Spleen (tissue), 11 donors: ENCODE measurements around the gene TMEM144. TPM values are rescaled to one million over a fixed set of nuclear protein-coding genes. Genes with fewer than 3 reads are reported as not detected.

Experiments
- DNase-seq: peaks from one replicate; pipeline ENCODE4 v3.0.0-alpha.2; 2020
- H3K27ac ChIP-seq, 8 donors: fragments of 200-600 bp; sonication (generic) in 7 of 8; 1 replicate in 4 of 8; 2 replicates in 4 of 8; pipeline versions ENCODE4 v1.5.0 to v1.8.0; 2016 to 2021; ENCODE audit warnings: inconsistent platforms in 4 of 8, mild to moderate bottlenecking in 4 of 8, moderate library complexity in 1 of 8
- H3K27me3 ChIP-seq, 7 donors: fragments of 200-600 bp; sonication (generic) in 6 of 7; replicated peaks in 1 of 7; 1 replicate in 4 of 7; 2 replicates in 3 of 7; pipeline versions ENCODE4 v1.5.0 to v1.8.0; 2016 to 2021; ENCODE audit warnings: inconsistent platforms in 3 of 7, mild to moderate bottlenecking in 1 of 7
- H3K36me3 ChIP-seq, 6 donors: fragments of 200-600 bp; sonication (generic) in 5 of 6; 1 replicate in 4 of 6; 2 replicates in 2 of 6; pipeline versions ENCODE4 v1.5.0 to v1.8.0; 2016 to 2021; ENCODE audit warnings: inconsistent platforms in 2 of 6
- H3K4me1 ChIP-seq, 6 donors: fragments of 200-600 bp; sonication (generic) in 5 of 6; 1 replicate in 3 of 6; 2 replicates in 3 of 6; pipeline versions ENCODE4 v1.5.0 to v1.8.0; 2016 to 2021; ENCODE audit warnings: inconsistent platforms in 3 of 6
- H3K4me3 ChIP-seq, 8 donors: fragments of 200-600 bp; sonication (generic) in 7 of 8; 1 replicate in 4 of 8; 2 replicates in 4 of 8; pipeline versions ENCODE4 v1.5.0 to v1.8.0; 2016 to 2021; ENCODE audit warnings: inconsistent platforms in 4 of 8, mild to moderate bottlenecking in 4 of 8, moderate library complexity in 2 of 8
- H3K9me3 ChIP-seq, 8 donors: fragments of 200-600 bp; sonication (generic) in 7 of 8; 1 replicate in 4 of 8; 2 replicates in 4 of 8; pipeline versions ENCODE4 v1.5.0 to v1.8.0; 2016 to 2021; ENCODE audit warnings: inconsistent platforms in 4 of 8
- POLR2A ChIP-seq, 3 donors: fragments of 450-650 bp; IDR thresholded peaks; one replicate each; pipeline ENCODE4 v1.5.1; 2017; ENCODE audit warnings: antibody characterized with exemption in 3 of 3, mild to moderate bottlenecking in 1 of 3
- POLR2AphosphoS5 ChIP-seq, 3 donors: sonication (generic); formaldehyde crosslinking; IDR thresholded peaks; one replicate each; pipeline ENCODE4 v1.5.1; 2017; ENCODE audit warnings: antibody characterized with exemption in 3 of 3
- WGBS, 5 donors: extraction: QIAGEN DNeasy Blood & Tissue Kit in 3 of 5; methylation state at CpG; one replicate each; pipeline versions ENCODE4 v1.1.5 to v1.1.7; 2013 to 2018; 5-methylcytosine and 5-hydroxymethylcytosine counted together
- intact Hi-C: fragments of 100-400 bp; cut with DNase I; formaldehyde crosslinking; loops from one replicate; pipeline ENCODE4 v1.15.0; 2023; ENCODE audit warnings: low total_unique reads
- polyA plus RNA-seq, 3 donors: library from polyadenylated mRNA; stranded (reverse); fragments of 200-250 nt; gene quantifications; one replicate each; pipeline ENCODE4 v1.2.1, GENCODE V29; 2013
- total RNA-seq, 7 donors: library from RNA; depleted of rRNA in 3 of 7; stranded (reverse); fragments of >200 nt in 3 of 7; fragmentation: NEBNext Ultra II Directional in 4 of 7; extraction: Animal tissue kit (Norgen Biotek cat#: 25700) in 4 of 7; gene quantifications; one replicate each; pipeline versions ENCODE4 v1.1.0 to v1.2.1, GENCODE V29; 2016 to 2021
- TF ChIP-seq, protein P1 (sequence below), 11 experiments: fragments of 200-600 bp in 7 of 11; fragments of 450-650 bp in 4 of 11; sonication (generic) in 4 of 11; IDR thresholded peaks in 8 of 11; conservative IDR thresholded peaks in 3 of 11; 1 replicate in 7 of 11; 2 replicates in 4 of 11; pipeline versions ENCODE4 v1.4.0 to v1.8.0; 2016 to 2021; ENCODE audit warnings: antibody characterized with exemption in 11 of 11, inconsistent platforms in 4 of 11, mild to moderate bottlenecking in 1 of 11
- donor health status: healthy with polysubstance abuse.
- donor health status: DM: no; HTN: no; CAD: no; lungs with moderate emphysema.
- donor health status: DM: no; HTN: no; CAD: no.
- donor health status: Bipolar disorder and iron deficiency.
- donor health status: healthy.
- donor health status: DM: no; HTN: no; CAD: no.
- donor health status: DM: yes; HTN: yes; CAD: no.

Gene TMEM144
- total and polyA plus RNA-seq, 10 donors, result 0.56 to 21.3 (median 5.8) TPM

- 83 to 92% (median 85%) methylated on average over 5 of the region's 5 CpGs for whole genome bisulfite sequencing, 5 donors
- DNase-seq, result no peak
- intact Hi-C loops, result no loop called here
- Histone ChIP-seq H3K4me1 (no peaks in the 10 kb centered on the region), H3K4me3 (no peak overlapping the region), H3K27me3 (no peaks in the 10 kb centered on the region), H3K9me3 (no peaks in the 10 kb centered on the region), H3K27ac (no peak overlapping the region), H3K36me3 (no peaks in the 10 kb centered on the region)
- TF ChIP-seq POLR2AphosphoS5 (IDR thresholded peaks at IDR 0.05) (no peak), POLR2A (IDR thresholded peaks at IDR 0.05) (no peak)
- TF ChIP-seq, protein P1, sequence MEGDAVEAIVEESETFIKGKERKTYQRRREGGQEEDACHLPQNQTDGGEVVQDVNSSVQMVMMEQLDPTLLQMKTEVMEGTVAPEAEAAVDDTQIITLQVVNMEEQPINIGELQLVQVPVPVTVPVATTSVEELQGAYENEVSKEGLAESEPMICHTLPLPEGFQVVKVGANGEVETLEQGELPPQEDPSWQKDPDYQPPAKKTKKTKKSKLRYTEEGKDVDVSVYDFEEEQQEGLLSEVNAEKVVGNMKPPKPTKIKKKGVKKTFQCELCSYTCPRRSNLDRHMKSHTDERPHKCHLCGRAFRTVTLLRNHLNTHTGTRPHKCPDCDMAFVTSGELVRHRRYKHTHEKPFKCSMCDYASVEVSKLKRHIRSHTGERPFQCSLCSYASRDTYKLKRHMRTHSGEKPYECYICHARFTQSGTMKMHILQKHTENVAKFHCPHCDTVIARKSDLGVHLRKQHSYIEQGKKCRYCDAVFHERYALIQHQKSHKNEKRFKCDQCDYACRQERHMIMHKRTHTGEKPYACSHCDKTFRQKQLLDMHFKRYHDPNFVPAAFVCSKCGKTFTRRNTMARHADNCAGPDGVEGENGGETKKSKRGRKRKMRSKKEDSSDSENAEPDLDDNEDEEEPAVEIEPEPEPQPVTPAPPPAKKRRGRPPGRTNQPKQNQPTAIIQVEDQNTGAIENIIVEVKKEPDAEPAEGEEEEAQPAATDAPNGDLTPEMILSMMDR (IDR thresholded peaks at IDR 0.05 in 8 of 11, conservative IDR thresholded peaks at IDR 0.05 in 3 of 11), result no peak
Measured at GRCh38 chr4:158280856-158281255, 70.6 kb downstream of the TMEM144 start.

GRCh38 chr4:158282252-158282651 is 72.0 kb downstream of the TMEM144 start:
- H3K27me3 ChIP-seq, result no peaks in the 10 kb centered on the region
- H3K4me3 ChIP-seq, result no peak overlapping the region
- no peaks in the 10 kb centered on the region for H3K4me1 ChIP-seq
- no peaks in the 10 kb centered on the region for H3K36me3 ChIP-seq
- DNase-seq, result no peak
- TF ChIP-seq POLR2A (IDR thresholded peaks at IDR 0.05) (no peak), POLR2AphosphoS5 (IDR thresholded peaks at IDR 0.05) (no peak)
- TF ChIP-seq, protein P1 (IDR thresholded peaks at IDR 0.05 in 8 of 11, conservative IDR thresholded peaks at IDR 0.05 in 3 of 11), result no peak
- 74 to 83% (median 77%) methylated on average over 3 of the region's 3 CpGs for WGBS, 5 donors
- no peak overlapping the region for H3K27ac ChIP-seq
- no peaks in the 10 kb centered on the region for H3K9me3 ChIP-seq
- intact Hi-C loops, result no loop called here

GRCh38 chr4:158285429-158286216 is 75.3 kb downstream of the TMEM144 start:
- no peak overlapping the region for H3K27ac ChIP-seq
- H3K9me3 ChIP-seq, result no peaks in the 10 kb centered on the region
- no peaks in the 10 kb centered on the region for H3K27me3 ChIP-seq
- DNase-seq, result no peak
- WGBS, 5 donors, result 79 to 94% (median 90%) methylated on average over 6 of the region's 6 CpGs
- no peaks in the 10 kb centered on the region for H3K36me3 ChIP-seq
- no peaks in the 10 kb centered on the region for H3K4me1 ChIP-seq
- TF ChIP-seq, protein P1 (IDR thresholded peaks at IDR 0.05 in 8 of 11, conservative IDR thresholded peaks at IDR 0.05 in 3 of 11), result no peak
- TF ChIP-seq POLR2AphosphoS5 (IDR thresholded peaks at IDR 0.05) (no peak), POLR2A (IDR thresholded peaks at IDR 0.05) (no peak)
- intact Hi-C loops, result no loop called here
- H3K4me3 ChIP-seq, result no peak overlapping the region

- 78 to 87% (median 82%) methylated on average over 6 of the region's 6 CpGs for WGBS, 5 donors
- intact Hi-C loops, result no loop called here
- Histone ChIP-seq H3K4me1 (no peaks in the 10 kb centered on the region), H3K27ac (no peak overlapping the region), H3K9me3 (peaks cover 0 to 24% (median 8%) of the 10 kb centered on the region in 8 donors), H3K27me3 (no peaks in the 10 kb centered on the region), H3K4me3 (no peak overlapping the region), H3K36me3 (no peaks in the 10 kb centered on the region)
- DNase-seq, result no peak
- TF ChIP-seq POLR2AphosphoS5 (IDR thresholded peaks at IDR 0.05) (no peak), POLR2A (IDR thresholded peaks at IDR 0.05) (no peak)
- TF ChIP-seq, protein P1 (IDR thresholded peaks at IDR 0.05 in 8 of 11, conservative IDR thresholded peaks at IDR 0.05 in 3 of 11), result no peak
Measured at GRCh38 chr4:158290912-158291311, 80.6 kb downstream of the TMEM144 start.
